HepG2 (cell line): Measurements from ENCODE around the gene USP10. TPM values are rescaled to one million over a fixed set of nuclear protein-coding genes. Genes with fewer than 3 reads are reported as not detected.

Experiments
- ATAC-seq: fragments of 200-7000 bp; cut with Tn5 transposase; 3 replicates; pipeline ENCODE4 v1.9.1; 2020; ENCODE audit warnings: mild to moderate bottlenecking, moderate library complexity
- BruUV-seq: library from RNA; stranded (reverse); fragments of 400-500 nt; replicated peaks from 2 replicates; lab custom pipeline; 2021; lab: Mats Ljungman, UMichigan
- CTCF ChIA-PET: fragments of 300-600 bp; formaldehyde crosslinking; extraction: SDS; loops from one replicate; lab custom pipeline; 2021; ENCODE audit warnings: low total read pairs, inconsistent platforms, low intra/inter-chr PET ratio; lab: Yijun Ruan, JAX
- POLR2A ChIA-PET: fragments of 350-600 bp; sonication (Branson Sonifier 250); formaldehyde crosslinking; loops from one replicate; lab custom pipeline; 2020; ENCODE audit warnings: antibody characterized with exemption, inconsistent platforms; lab: Yijun Ruan, JAX
- DNase-seq: peaks from one replicate; pipeline ENCODE4 v3.0.0-alpha.2; 2015; ENCODE audit warnings: low spot score
- FAIRE-seq: peaks from 3 replicates; lab custom pipeline; 2011; peaks lifted over from hg19 to GRCh38; lab: Jason Lieb, UNC
- H2AFZ ChIP-seq: one replicate; pipeline ENCODE4 v1.6.1; 2011; ENCODE audit warnings: low read length, inconsistent platforms
- H3K27ac ChIP-seq: fragments of 300-600 bp; 3 replicates; pipeline ENCODE4 v1.8.0; 2011; ENCODE audit warnings: mixed run types, mild to moderate bottlenecking, mixed read lengths, low read length, inconsistent platforms; ENCODE audit not compliant: insufficient read depth; ENCODE audit errors: extremely low read length
- H3K27me3 ChIP-seq, 2 experiments: fragments of 200-600 bp in 1 of 2; 2 replicates in 1 of 2; 3 replicates in 1 of 2; pipeline versions ENCODE4 v1.6.0 to v1.8.0; 2011; ENCODE audit warnings: low read length in 2 of 2, mild to moderate bottlenecking in 2 of 2, moderate library complexity in 2 of 2, inconsistent platforms in 1 of 2; ENCODE audit not compliant: insufficient read depth in 2 of 2, control insufficient read depth in 1 of 2
- H3K36me3 ChIP-seq, 2 experiments: fragments of 200-600 bp in 1 of 2; replicated peaks in 1 of 2; 2 replicates in 1 of 2; 3 replicates in 1 of 2; pipeline versions ENCODE4 v1.5.1 to v1.8.0; 2011; ENCODE audit warnings: low read length in 2 of 2, inconsistent platforms in 1 of 2; ENCODE audit not compliant: insufficient read depth in 2 of 2, control insufficient read depth in 1 of 2
- H3K4me1 ChIP-seq: 2 replicates; pipeline ENCODE4 v1.5.1; 2012; ENCODE audit warnings: low read length, inconsistent platforms; ENCODE audit not compliant: insufficient read depth
- H3K4me2 ChIP-seq: 2 replicates; pipeline ENCODE4 v1.6.0; 2011; ENCODE audit warnings: low read depth, low read length, inconsistent platforms
- H3K4me3 ChIP-seq, 3 experiments: fragments of 200-600 bp in 1 of 3; sonication (generic), shearing (Covaris generic) in 1 of 3; replicated peaks in 1 of 3; 2 replicates each; pipeline ENCODE4 v1.5.1; 2011 to 2016; ENCODE audit warnings: low read length in 3 of 3, inconsistent platforms in 2 of 3, low read depth in 2 of 3, mild to moderate bottlenecking in 2 of 3, control low read depth in 1 of 3, mixed read lengths in 1 of 3; ENCODE audit not compliant: insufficient read depth in 1 of 3
- H3K79me2 ChIP-seq: one replicate; pipeline ENCODE4 v1.6.1; 2011; ENCODE audit warnings: low read length, inconsistent platforms; ENCODE audit not compliant: insufficient read depth
- H3K9ac ChIP-seq: 2 replicates; pipeline ENCODE4 v1.6.0; 2011; ENCODE audit warnings: mild to moderate bottlenecking, low read depth, low read length, inconsistent platforms; ENCODE audit not compliant: insufficient read depth
- H3K9me3 ChIP-seq: 2 replicates; pipeline ENCODE4 v1.5.1; 2012; ENCODE audit warnings: mild to moderate bottlenecking, low read length
- H4K20me1 ChIP-seq: 2 replicates; pipeline ENCODE4 v1.6.0; 2011; ENCODE audit warnings: inconsistent platforms, mild to moderate bottlenecking, low read length, moderate library complexity; ENCODE audit not compliant: insufficient read depth
- FOXA3 ChIP-seq: IDR thresholded peaks from 2 replicates; pipeline ENCODE4 v1.6.1; 2016; ENCODE audit warnings: missing genetic modification reagents, missing compliant biosample characterization
- GZF1 ChIP-seq: sonication (generic); formaldehyde crosslinking; IDR thresholded peaks from 2 replicates; pipeline ENCODE4 v1.5.1; 2020; ENCODE audit warnings: mild to moderate bottlenecking, missing genetic modification reagents
- PRPF4 ChIP-seq: fragments of 200-400 bp; formaldehyde crosslinking; IDR thresholded peaks from 2 replicates; pipeline ENCODE4 v1.6.1; 2016; ENCODE audit warnings: low read length, low read depth; ENCODE audit not compliant: poor library complexity, severe bottlenecking
- PTBP1 ChIP-seq: fragments of 200-400 bp; formaldehyde crosslinking; IDR thresholded peaks from 2 replicates; pipeline ENCODE4 v1.6.1; 2018; ENCODE audit warnings: low read length, low read depth; ENCODE audit not compliant: poor library complexity, severe bottlenecking
- RBM22 ChIP-seq: fragments of 200-400 bp; formaldehyde crosslinking; optimal IDR thresholded peaks from 2 replicates; pipeline ENCODE3; 2017; ENCODE audit warnings: mild to moderate bottlenecking, low read length, moderate library complexity
- SP1 ChIP-seq, 2 experiments: fragments of 450-650 bp in 1 of 2; sonication (generic) in 1 of 2; formaldehyde crosslinking in 1 of 2; IDR thresholded peaks; 2 replicates each; pipeline versions ENCODE4 v1.4.0 to v1.6.1; 2016 to 2020; ENCODE audit warnings: missing genetic modification reagents in 1 of 2
- ZBTB38 ChIP-seq: sonication (generic); formaldehyde crosslinking; IDR thresholded peaks from 2 replicates; pipeline ENCODE4 v1.5.1; 2020; ENCODE audit warnings: mild to moderate bottlenecking, missing genetic modification reagents
- ZNF205 ChIP-seq: IDR thresholded peaks from 2 replicates; pipeline ENCODE4 v1.6.1; 2018; ENCODE audit warnings: missing biosample characterization, missing genetic modification reagents
- ZNF34 ChIP-seq: sonication (generic); formaldehyde crosslinking; IDR thresholded peaks from 2 replicates; pipeline ENCODE4 v1.4.0; 2020; ENCODE audit warnings: mild to moderate bottlenecking, missing genetic modification reagents, borderline replicate concordance
- ZNF451 ChIP-seq: sonication (generic); formaldehyde crosslinking; IDR thresholded peaks from 2 replicates; pipeline ENCODE4 v1.5.0; 2020; ENCODE audit warnings: mild to moderate bottlenecking, missing genetic modification reagents
- ZNF629 ChIP-seq: sonication (generic); formaldehyde crosslinking; conservative IDR thresholded peaks from 2 replicates; pipeline ENCODE4 v1.5.0; 2020; ENCODE audit warnings: missing genetic modification reagents
- ZNF75D ChIP-seq: sonication (generic); formaldehyde crosslinking; IDR thresholded peaks from 2 replicates; pipeline ENCODE4 v1.8.1; 2023; ENCODE audit warnings: missing genetic modification reagents, mild to moderate bottlenecking, borderline replicate concordance
- WGBS: methylation state at CpG from one replicate; pipeline ENCODE4 v1.1.6; 2017; ENCODE audit warnings: low lambda C conversion rate; 5-methylcytosine and 5-hydroxymethylcytosine counted together
- in situ Hi-C: cut with HindIII; loops from 2 replicates; pipeline ENCODE4 v1.10.0; 2017; ENCODE audit warnings: low pct_unique_long_range_greater_than_20kb; ENCODE audit not compliant: extremely low pct_ligation_motif_present
- intact Hi-C: fragments of 100-400 bp; cut with micrococcal nuclease; formaldehyde crosslinking; loops from one replicate; pipeline ENCODE4 v1.10.0; 2022; ENCODE audit not compliant: unreplicated experiment
- polyA plus RNA-seq, 8 experiments: library from polyadenylated mRNA; depleted of rRNA in 3 of 8; stranded (reverse) in 7 of 8; unstranded in 1 of 8; fragments of >200 nt; fragmentation: Illumina TruSeq in 4 of 8; extraction: Trizol in 4 of 8; gene quantifications; 2 replicates each; pipeline versions ENCODE4 v1.2.1 to v1.2.3, GENCODE V29; 2011 to 2016; ENCODE audit warnings: low read depth in 4 of 8, missing spikeins in 1 of 8, mixed read lengths in 1 of 8; ENCODE audit not compliant: insufficient read depth in 1 of 8
- total RNA-seq, 5 experiments: library from RNA; depleted of rRNA; stranded (reverse); fragments of >200 nt; fragmentation: Illumina TruSeq; extraction: Trizol; gene quantifications; 2 replicates each; pipeline ENCODE4 v1.2.3, GENCODE V29; 2016; ENCODE audit warnings: low read depth in 1 of 5
- TF ChIP-seq, protein P1 (sequence below): sonication (generic); formaldehyde crosslinking; IDR thresholded peaks from 2 replicates; pipeline ENCODE4 v1.5.0; 2020; ENCODE audit warnings: mild to moderate bottlenecking, missing genetic modification reagents, moderate library complexity
- TF ChIP-seq, protein P2 (sequence below): sonication (generic); formaldehyde crosslinking; IDR thresholded peaks from 2 replicates; pipeline ENCODE4 v1.4.0; 2020; ENCODE audit warnings: missing genetic modification reagents

Gene USP10
- total and polyA plus RNA-seq, 2 of the 13 experiments (the other 11 are each of a cell fraction or from before 2014, with no cell fraction given), result 79.1 to 122 TPM

DNA sequence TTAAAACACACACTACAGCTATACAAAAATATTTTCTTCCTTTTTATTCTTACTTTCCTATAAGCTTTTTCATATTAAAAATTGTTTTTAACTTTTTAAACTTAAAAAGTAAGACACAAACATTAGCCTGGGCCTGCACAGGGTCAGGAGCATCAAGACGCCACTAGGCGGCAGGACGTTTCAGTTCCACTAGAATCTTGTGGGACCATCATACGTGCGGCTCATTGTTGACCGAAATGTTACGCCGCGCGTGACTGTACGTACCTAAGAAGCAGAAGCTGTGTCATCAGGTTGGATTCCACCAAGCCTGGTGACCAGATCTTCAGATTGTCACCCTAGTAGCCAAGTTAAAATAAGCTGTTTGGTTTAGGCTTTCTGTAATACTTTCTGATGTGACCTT lies 47.1 kb downstream of the USP10 start:
- ATAC-seq (peak; percentile 65), FAIRE-seq (no peak), DNase-seq (no peak)
- peaks cover 26% of the 10 kb centered on the region for H4K20me1 ChIP-seq
- no peaks in the 10 kb centered on the region for H3K27me3 ChIP-seq
- H3K79me2 ChIP-seq, result peaks cover 71% of the 10 kb centered on the region
- no peak overlapping the region for H2AFZ ChIP-seq
- no TSS peak for BruUV-seq
- peaks cover 21 to 69% of the 10 kb centered on the region in 2 experiments for H3K36me3 ChIP-seq
- no peak overlapping the region for H3K4me2 ChIP-seq
- no peaks in the 10 kb centered on the region for H3K4me1 ChIP-seq
- no peak overlapping the region for H3K4me3 ChIP-seq
- TF ChIP-seq ZNF205 (0 out of 2 replicates have a peak, but pooled peaks have one; percentile 21), PRPF4 (peak; percentile 69), RBM22 (peak; percentile 45), FOXA3 (no peak), ZNF34 (CRISPR knock-in tag) (no peak), SP1 (IDR thresholded peaks at IDR 0.05) (no peak), SP1 (CRISPR knock-in tag; IDR thresholded peaks at IDR 0.05) (no peak), GZF1 (CRISPR knock-in tag) (no peak), PTBP1 (no peak), ZBTB38 (CRISPR knock-in tag) (peak; percentile 65), ZNF451 (CRISPR knock-in tag) (no peak), ZNF75D (no peak), ZNF629 (CRISPR knock-in tag) (no peak)
- TF ChIP-seq, protein P1, sequence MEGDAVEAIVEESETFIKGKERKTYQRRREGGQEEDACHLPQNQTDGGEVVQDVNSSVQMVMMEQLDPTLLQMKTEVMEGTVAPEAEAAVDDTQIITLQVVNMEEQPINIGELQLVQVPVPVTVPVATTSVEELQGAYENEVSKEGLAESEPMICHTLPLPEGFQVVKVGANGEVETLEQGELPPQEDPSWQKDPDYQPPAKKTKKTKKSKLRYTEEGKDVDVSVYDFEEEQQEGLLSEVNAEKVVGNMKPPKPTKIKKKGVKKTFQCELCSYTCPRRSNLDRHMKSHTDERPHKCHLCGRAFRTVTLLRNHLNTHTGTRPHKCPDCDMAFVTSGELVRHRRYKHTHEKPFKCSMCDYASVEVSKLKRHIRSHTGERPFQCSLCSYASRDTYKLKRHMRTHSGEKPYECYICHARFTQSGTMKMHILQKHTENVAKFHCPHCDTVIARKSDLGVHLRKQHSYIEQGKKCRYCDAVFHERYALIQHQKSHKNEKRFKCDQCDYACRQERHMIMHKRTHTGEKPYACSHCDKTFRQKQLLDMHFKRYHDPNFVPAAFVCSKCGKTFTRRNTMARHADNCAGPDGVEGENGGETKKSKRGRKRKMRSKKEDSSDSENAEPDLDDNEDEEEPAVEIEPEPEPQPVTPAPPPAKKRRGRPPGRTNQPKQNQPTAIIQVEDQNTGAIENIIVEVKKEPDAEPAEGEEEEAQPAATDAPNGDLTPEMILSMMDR (CRISPR knock-in tag), result 0 out of 2 replicates have a peak, but pooled peaks have one; percentile 29
- TF ChIP-seq, protein P2, sequence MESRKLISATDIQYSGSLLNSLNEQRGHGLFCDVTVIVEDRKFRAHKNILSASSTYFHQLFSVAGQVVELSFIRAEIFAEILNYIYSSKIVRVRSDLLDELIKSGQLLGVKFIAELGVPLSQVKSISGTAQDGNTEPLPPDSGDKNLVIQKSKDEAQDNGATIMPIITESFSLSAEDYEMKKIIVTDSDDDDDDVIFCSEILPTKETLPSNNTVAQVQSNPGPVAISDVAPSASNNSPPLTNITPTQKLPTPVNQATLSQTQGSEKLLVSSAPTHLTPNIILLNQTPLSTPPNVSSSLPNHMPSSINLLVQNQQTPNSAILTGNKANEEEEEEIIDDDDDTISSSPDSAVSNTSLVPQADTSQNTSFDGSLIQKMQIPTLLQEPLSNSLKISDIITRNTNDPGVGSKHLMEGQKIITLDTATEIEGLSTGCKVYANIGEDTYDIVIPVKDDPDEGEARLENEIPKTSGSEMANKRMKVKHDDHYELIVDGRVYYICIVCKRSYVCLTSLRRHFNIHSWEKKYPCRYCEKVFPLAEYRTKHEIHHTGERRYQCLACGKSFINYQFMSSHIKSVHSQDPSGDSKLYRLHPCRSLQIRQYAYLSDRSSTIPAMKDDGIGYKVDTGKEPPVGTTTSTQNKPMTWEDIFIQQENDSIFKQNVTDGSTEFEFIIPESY (CRISPR knock-in tag), result peak; percentile 40; the same call in 1 of the 2 replicates
- H3K9ac ChIP-seq, result no peak overlapping the region
- ChIA-PET CTCF (no interaction called here), POLR2A (no interaction called here)
- in situ Hi-C loops (loop anchor here (5.0 kb wide), 1 partner anchor 50 kb away; no protein-coding TSS in a partner anchor), intact Hi-C loops (no loop called here)
- no peaks in the 10 kb centered on the region for H3K9me3 ChIP-seq
- WGBS, result 95% methylated on average over 11 of the region's 11 CpGs
- H3K27ac ChIP-seq, result no peak overlapping the region
